ENCODE measurements around the gene CDH22. TPM values are rescaled to one million over a fixed set of nuclear protein-coding genes. Genes with fewer than 3 reads are reported as not detected.

Gene CDH22
- total and polyA plus RNA-seq, 2 experiments from 2014 or later: 0.08 to 0.10 TPM

- TF ChIP-seq ZNF462 (CRISPR knock-in tag; IDR thresholded peaks at IDR 0.05): no peak
- no peak for TF ChIP-seq POLR2AphosphoS5 (IDR thresholded peaks at IDR 0.05; ENCODE audit: low read depth)
- no peak for TF ChIP-seq EZH2 (IDR thresholded peaks at IDR 0.05; ENCODE audit: low read depth, unreplicated experiment)
- TF ChIP-seq STAT1 (IDR thresholded peaks at IDR 0.05; ENCODE audit: unreplicated experiment): no peak
Observed at GRCh38 chr20:46206025-46206424, 102.3 kb downstream of the CDH22 start (continued).

GRCh38 chr20:46205349-46205748 lies 102.9 kb downstream of the CDH22 start:
- H3K79me2 ChIP-seq (replicated peaks; ENCODE audit: insufficient read depth): no peaks in the 10 kb centered on the region
- DNase-seq (ENCODE audit: low spot score): no peak
- no peak overlapping the region; the same call in 1 of the 2 replicates for H2AFZ ChIP-seq
- H3K36me3 ChIP-seq (ENCODE audit: insufficient read depth): no peaks in the 10 kb centered on the region
- H3K27me3 Mint-ChIP-seq (ENCODE audit: insufficient read depth, low read depth, poor library complexity): peaks cover 15% of the 10 kb centered on the region
- no peaks in the 10 kb centered on the region for H3F3A ChIP-seq (replicated peaks; ENCODE audit: low read depth)
- no peaks in the 10 kb centered on the region for H3K9me2 ChIP-seq (ENCODE audit: insufficient read depth)
- H3K4me1 Mint-ChIP-seq: peaks cover 18% of the 10 kb centered on the region
- no peaks in the 10 kb centered on the region for H4K20me1 ChIP-seq (replicated peaks; ENCODE audit: insufficient read depth)
- no peaks in the 10 kb centered on the region for H3K9me3 Mint-ChIP-seq
- H3K4me3 Mint-ChIP-seq: no peak overlapping the region
- H3K4me2 ChIP-seq: no peak overlapping the region
- H3K4me1 ChIP-seq (ENCODE audit: insufficient read depth): peaks cover 14% of the 10 kb centered on the region
- H3K27ac ChIP-seq (ENCODE audit: low read depth): no peak overlapping the region
- no peak overlapping the region for H3K27ac Mint-ChIP-seq
- no peaks in the 10 kb centered on the region for H3K36me3 Mint-ChIP-seq (ENCODE audit: low read depth)
- H3K27me3 ChIP-seq (ENCODE audit: insufficient read depth): peaks cover 12% of the 10 kb centered on the region; the same call in 1 of the 2 replicates
- no peak overlapping the region for H3K4me3 ChIP-seq
- ATAC-seq: no peak
- TF ChIP-seq EZH2phosphoT487 (IDR thresholded peaks at IDR 0.05; ENCODE audit: unreplicated experiment): no peak
- TF ChIP-seq ZNF462 (CRISPR knock-in tag; IDR thresholded peaks at IDR 0.05): no peak
- no peak for TF ChIP-seq ZNF331 (CRISPR knock-in tag; IDR thresholded peaks at IDR 0.05; ENCODE audit: low read depth)
- TF ChIP-seq POLR2AphosphoS5 (IDR thresholded peaks at IDR 0.05; ENCODE audit: low read depth): no peak
- no peak for TF ChIP-seq STAT1 (IDR thresholded peaks at IDR 0.05; ENCODE audit: unreplicated experiment)
- no peak for TF ChIP-seq CREB1 (CRISPR knock-in tag; IDR thresholded peaks at IDR 0.05; ENCODE audit: low read depth)
- no peak for TF ChIP-seq CTCF (conservative IDR thresholded peaks at IDR 0.05; ENCODE audit: low read depth in 2 of 2)

All from GM23338 (cell line).